GM19438 (cell line): ENCODE data around the gene PAN3.

Experiments used
- ATAC-seq: cut with Tn5 transposase; IDR thresholded peaks from one replicate; pipeline ENCODE4 v1.9.1; 2021; ENCODE audit warnings: low read depth; ENCODE audit not compliant: unreplicated experiment

The PAN3 gene

DNA sequence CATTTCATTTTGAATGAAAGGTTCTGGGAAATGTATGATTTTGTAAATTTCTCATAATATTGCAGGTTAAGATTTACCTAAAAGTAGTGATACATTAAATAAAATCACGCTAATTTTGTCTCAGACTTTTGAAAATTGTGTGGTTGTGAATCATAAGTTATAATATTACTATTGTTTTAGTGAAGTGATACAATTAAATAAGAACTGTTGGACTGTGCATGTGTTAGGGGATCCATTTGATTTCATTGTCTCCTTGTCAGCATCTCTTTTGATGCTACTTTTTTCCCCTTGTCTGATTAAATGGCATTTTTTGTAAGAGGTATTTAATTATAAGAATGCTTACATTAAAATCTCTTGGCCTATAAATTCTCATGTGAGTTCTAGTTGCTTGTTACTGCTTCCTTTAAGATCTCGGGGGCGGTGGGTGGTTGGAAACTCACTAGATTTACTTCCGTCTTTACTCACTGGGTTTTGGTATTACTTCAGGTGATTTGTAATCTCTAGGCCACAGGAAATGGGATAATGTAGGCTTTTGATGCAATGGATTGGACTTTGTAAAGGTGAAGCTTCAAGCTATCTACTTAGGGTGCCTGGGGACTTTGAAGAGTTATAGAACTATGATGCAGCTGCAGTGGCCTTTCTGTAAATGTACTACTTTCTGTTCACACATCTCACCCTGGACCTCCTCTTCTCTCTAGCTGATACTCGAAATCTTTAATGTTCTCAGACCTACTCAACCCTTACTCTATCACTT, 66.5 kb downstream of the PAN3 start:
- ATAC-seq: no peak

DNA sequence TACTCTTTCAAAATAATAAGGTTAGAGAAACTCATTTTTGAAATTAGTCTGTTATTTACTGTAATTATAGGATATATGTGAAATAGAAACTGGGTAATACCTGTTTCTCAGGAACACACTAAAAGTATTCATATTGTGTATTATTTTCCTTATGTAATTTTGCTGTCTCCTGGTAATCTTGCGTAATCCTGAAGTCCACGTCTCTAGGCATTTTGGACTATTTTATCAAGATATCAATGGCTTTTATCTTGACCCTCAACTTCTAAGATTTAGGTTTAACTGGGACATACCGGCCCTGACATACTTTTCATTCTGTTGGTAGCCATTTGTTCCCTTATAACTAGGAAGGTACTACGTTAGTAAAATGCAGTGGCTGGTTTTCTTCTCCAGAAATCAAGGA, 80.3 kb downstream of the PAN3 start:
- ATAC-seq: no peak

DNA sequence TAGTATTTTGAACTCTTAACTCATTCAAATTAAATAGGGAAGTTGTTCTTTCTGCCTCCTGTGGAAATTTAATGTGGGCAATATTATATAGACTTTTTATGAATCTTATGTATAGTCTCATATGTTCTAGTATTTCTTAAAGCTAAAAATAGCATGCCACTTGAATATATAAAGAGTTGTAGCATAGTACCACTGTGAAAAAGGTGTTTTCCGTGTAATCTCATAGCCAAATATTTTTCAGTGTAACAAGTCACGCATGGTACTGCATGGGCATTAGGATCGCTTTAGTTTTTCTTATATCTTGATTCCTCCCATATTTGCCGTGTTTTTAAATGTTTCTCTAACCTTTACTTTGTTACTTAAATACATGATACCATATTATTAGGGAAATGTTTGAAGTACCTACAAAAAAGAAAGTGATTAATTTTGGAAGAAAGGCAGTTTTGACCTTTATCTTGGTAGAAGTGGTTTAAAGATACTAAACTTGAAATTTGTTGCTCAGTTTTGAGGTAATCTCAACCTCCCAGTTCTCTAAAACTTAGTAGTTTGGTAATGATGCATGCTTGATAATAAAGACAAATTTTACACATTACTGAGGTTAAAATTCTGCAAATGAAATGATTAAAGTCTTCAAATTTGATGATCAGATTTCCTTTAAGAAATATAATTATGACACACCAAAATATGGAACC, 81.2 kb downstream of the PAN3 start:
- no peak for ATAC-seq

GRCh38 chr13:28220166-28220565, 81.8 kb downstream of the PAN3 start:
- ATAC-seq: no peak

- ATAC-seq: no peak
Observed at GRCh38 chr13:28229522-28230411, 91.4 kb downstream of the PAN3 start.

DNA sequence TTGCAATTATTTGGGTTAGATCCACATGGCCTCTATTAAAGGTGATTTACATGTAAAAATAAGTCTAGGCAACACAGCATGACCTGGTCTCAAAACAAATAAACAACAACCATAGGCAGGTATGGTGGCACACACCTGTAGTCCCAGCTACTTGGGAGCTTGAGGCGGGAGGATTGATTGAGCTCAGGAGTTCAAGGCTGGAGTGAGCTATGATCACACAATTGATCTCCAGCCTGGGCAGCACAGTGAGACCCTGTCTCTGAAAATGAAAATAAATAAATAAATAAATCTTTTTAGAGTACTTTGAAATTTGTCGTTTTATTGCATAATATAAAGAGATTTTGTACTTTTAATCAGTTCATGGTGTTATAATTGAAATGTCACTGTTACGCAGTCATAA, 93.3 kb downstream of the PAN3 start:
- no peak for ATAC-seq

DNA sequence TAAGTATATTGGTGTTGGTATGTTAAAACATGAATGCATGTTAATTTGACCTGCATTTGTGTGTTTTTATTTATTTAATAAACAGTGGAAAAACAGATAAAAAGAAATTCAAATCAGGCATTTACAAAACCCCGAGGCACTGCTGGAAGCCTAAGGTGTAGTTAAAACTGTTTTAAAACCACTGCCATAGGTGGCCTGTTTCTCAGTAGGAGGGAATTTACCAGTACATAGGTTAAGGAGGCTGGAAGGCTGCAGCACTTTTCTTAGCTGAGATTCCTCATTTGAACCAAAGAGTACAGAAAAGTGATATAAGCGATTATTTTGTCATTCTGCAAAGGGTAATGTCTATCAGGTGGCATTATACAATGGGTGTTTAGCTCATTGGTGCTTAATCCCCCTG, 99.6 kb downstream of the PAN3 start:
- ATAC-seq: no peak

GRCh38 chr13:28239374-28239773, 101.0 kb downstream of the PAN3 start:
- ATAC-seq: no peak

GRCh38 chr13:28245465-28245864, 107.1 kb downstream of the PAN3 start:
- no peak for ATAC-seq

DNA sequence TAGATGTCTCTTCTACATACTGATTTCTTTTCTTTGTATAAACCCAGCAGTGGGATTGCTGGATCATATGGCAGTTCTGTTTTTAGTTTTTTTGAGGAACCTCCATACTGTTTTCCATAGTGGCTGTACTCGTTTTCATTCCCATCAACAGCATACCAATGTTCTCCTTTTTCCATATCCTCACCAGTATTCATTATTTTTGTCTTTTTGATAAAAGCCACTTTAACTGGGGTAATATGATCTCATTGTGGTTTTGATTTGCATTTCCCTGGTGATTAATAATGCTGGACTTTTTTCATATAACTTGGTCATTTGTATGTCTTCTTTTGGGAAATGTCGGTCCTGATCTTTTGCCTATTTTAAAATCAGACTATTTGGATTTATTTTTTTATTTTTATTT, 108.5 kb downstream of the PAN3 start:
- ATAC-seq: no peak

- ATAC-seq: no peak
Observed at GRCh38 chr13:28248080-28248479, 109.7 kb downstream of the PAN3 start.

GRCh38 chr13:28250542-28250941, 112.2 kb downstream of the PAN3 start:
- ATAC-seq: no peak

- ATAC-seq: no peak
Observed at GRCh38 chr13:28251466-28251865, 113.1 kb downstream of the PAN3 start.

- no peak for ATAC-seq
Observed at GRCh38 chr13:28252547-28252946, 114.2 kb downstream of the PAN3 start.

- no peak for ATAC-seq
Observed at GRCh38 chr13:28257305-28257704, 119.0 kb downstream of the PAN3 start.

GRCh38 chr13:28258417-28258816, 120.1 kb downstream of the PAN3 start:
- ATAC-seq: no peak

DNA sequence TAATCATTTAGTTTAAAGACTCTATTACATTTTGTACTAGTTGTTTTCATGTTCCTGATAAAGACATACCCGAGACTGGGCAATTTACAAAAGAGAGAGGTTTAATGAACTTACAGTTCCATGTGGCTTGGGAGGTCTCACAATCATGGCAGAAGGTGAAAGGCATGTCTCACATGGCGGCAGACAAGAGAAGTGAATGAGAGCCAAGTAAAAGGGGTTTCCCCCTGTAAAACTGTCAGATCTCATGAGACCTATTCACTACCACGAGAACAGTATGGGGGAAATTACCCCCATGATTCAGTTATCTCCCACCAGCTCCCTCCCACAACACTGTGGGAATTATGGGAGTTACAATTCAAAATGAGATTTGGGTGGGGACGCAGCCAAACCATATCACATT, 129.2 kb downstream of the PAN3 start:
- no peak for ATAC-seq

GRCh38 chr13:28268800-28269223, 130.5 kb downstream of the PAN3 start:
- ATAC-seq: peak; percentile 98

DNA sequence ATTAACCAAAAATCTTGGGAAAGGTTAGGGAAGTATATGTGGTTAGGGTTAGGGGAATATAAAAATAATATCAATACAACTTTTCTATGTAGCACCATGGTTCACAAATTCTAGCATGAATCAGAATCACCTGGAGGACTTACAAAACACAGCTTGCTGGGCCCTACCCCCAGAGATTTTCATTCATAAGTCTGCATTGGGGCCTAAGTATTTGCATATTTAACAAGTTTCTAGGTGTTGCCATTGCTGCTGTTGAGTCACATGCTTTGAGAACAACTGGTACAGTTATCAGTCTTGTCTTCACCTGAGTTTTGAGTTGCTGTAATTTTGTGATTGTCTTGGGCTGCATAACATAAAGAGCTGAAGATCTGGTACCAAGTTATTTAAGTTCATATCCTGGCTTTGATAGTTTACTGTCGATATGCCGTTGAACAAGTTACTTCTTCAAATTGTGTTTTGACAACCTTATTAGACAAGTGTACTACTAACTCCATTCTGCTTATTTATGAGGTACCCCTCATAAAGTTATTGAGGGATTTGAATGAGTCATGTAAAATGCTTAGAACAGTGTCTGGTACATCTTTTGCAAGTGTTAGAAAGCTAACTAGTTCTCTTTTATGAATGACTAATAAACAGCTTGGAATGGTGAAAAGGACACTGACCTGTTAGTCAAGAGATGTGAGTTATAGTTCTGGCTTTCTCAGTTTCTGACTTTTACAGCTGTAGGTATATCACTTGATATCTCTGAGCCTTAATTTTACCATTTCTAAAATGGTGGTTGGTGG, 132.9 kb downstream of the PAN3 start:
- no peak for ATAC-seq

DNA sequence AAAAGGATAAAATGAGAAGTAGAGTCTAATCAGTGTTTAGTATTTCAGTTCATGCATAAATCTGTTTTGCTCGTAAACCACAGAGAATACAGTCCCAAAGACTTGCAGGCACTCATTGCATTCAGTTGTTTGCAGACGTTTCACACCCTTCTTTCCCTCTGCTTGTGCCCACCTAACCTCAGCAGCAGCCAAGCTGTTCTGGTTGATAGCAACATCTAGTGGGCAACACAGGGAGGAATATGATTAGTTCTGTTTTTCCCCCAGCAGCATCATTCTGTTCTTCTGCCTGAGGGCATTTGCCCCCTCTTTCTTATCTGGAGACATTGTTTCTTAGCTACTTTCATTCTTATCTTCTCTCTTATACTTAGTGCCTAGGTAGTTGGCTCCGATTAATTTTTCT, 135.6 kb downstream of the PAN3 start:
- ATAC-seq: no peak
